Liver (tissue), 3 donors: ENCODE measurements around the gene CLIC6.

ENCODE experiments used
- CTCF ChIP-seq: fragments of 150-350 bp; IDR thresholded peaks from 2 replicates; pipeline ENCODE4 v1.5.1; 2017; ENCODE audit warnings: improper control_type of control experiment, low read depth, low read length; ENCODE audit not compliant: missing input control
- EGR1 ChIP-seq, 2 donors: IDR thresholded peaks; 2 replicates each; pipeline ENCODE4 v1.6.1; 2016 to 2018; ENCODE audit warnings: antibody characterized with exemption in 2 of 2, low read depth in 2 of 2
- donor health status: healthy.
- donor health status: healthy.

- no peak for TF ChIP-seq EGR1 (IDR thresholded peaks at IDR 0.05; ENCODE audit: low read depth in 2 of 2)
- no peak for TF ChIP-seq CTCF
Measured at GRCh38 chr21:34701726-34702125, 32.9 kb downstream of the CLIC6 start.
